Fibroblast of lung (primary cell): ENCODE measurements around the gene CWC27.

Source experiments
- CTCF ChIP-seq, 2 donors: IDR thresholded peaks in 1 of 2; conservative IDR thresholded peaks in 1 of 2; 1 replicate in 1 of 2; 2 replicates in 1 of 2; pipeline ENCODE4 v1.5.1; 2011 to 2012; ENCODE audit warnings: low read length in 2 of 2, control low read depth in 1 of 2, inconsistent platforms in 1 of 2, low read depth in 1 of 2, mild to moderate bottlenecking in 1 of 2
- EZH2 ChIP-seq: IDR thresholded peaks from 2 replicates; pipeline ENCODE4 v1.5.1; 2012; ENCODE audit warnings: low read length, control low read depth, mild to moderate bottlenecking; ENCODE audit errors: missing control alignments

- peak; percentile 29 to 65 for TF ChIP-seq CTCF (conservative IDR thresholded peaks at IDR 0.05 in 1 of 2, IDR thresholded peaks at IDR 0.05 in 1 of 2; ENCODE audit: low read depth in 1 of 2, low read length in 2 of 2)
- no peak for TF ChIP-seq EZH2
Measured at GRCh38 chr5:64958757-64959391, 190.1 kb downstream of the CWC27 start.
